Breast epithelium (tissue), 3 donors: ENCODE results near the gene WLS.

ENCODE experiments used
- POLR2A ChIP-seq: fragments of 450-650 bp; IDR thresholded peaks from one replicate; pipeline ENCODE4 v1.6.1; 2016; ENCODE audit warnings: antibody characterized with exemption, mild to moderate bottlenecking, moderate library complexity
- TF ChIP-seq, protein P1 (sequence below), 3 donors: fragments of 450-650 bp; IDR thresholded peaks; one replicate each; pipeline ENCODE4 v1.5.1; 2016 to 2017; ENCODE audit warnings: antibody characterized with exemption in 3 of 3, mild to moderate bottlenecking in 3 of 3, moderate library complexity in 3 of 3

DNA sequence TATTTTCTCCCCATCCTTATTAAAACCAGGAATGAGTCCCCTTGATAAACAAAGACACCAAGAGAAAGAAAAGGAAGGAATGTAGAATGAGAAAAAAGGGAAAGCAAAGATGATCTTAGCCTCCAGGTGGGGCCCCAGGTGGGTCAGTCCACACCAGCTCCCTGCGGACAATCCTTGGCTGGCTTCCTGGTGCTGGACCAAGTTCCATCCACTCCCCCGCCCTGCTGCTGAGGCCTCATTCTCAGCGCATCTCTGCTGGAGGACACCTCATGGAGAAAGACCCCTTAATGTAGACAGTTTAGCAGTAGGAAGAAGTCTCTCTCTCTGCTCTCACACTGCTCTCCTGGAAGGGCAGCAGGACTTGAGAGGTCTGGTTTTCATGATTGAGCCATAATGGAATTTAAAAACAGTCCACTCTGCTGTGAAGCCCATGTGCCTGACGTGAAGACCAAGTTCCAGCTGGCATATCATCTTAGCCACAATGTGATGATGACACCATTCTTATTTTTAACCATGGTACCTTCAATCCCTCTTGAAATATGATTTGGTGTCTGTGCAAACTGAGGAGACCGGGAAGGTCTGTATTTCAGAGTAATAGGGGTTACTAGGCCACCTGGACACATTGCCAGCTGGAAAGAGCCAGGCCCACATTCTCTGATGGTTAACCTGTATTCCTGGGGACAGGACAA is 83.1 kb downstream of the WLS start:
- TF ChIP-seq, protein P1, sequence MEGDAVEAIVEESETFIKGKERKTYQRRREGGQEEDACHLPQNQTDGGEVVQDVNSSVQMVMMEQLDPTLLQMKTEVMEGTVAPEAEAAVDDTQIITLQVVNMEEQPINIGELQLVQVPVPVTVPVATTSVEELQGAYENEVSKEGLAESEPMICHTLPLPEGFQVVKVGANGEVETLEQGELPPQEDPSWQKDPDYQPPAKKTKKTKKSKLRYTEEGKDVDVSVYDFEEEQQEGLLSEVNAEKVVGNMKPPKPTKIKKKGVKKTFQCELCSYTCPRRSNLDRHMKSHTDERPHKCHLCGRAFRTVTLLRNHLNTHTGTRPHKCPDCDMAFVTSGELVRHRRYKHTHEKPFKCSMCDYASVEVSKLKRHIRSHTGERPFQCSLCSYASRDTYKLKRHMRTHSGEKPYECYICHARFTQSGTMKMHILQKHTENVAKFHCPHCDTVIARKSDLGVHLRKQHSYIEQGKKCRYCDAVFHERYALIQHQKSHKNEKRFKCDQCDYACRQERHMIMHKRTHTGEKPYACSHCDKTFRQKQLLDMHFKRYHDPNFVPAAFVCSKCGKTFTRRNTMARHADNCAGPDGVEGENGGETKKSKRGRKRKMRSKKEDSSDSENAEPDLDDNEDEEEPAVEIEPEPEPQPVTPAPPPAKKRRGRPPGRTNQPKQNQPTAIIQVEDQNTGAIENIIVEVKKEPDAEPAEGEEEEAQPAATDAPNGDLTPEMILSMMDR (IDR thresholded peaks at IDR 0.05) = no peak
- TF ChIP-seq POLR2A = no peak
